Activated B cell treated with CpG ODN at 0.5 μM for 24 hours (primary cell): ENCODE data around the gene LCN9. TPM values are rescaled to one million over a fixed set of nuclear protein-coding genes. Genes with fewer than 3 reads are reported as not detected.

Experiments
- ATAC-seq: fragments of 200-7000 bp; cut with Tn5 transposase; one replicate; pipeline ENCODE4 v1.10.0; 2021; ENCODE audit warnings: low read depth, mild to moderate bottlenecking, moderate library complexity
- CTCF ChIA-PET: fragments of 350-600 bp; sonication (Branson Sonifier 250); formaldehyde crosslinking; loops from one replicate; lab custom pipeline; 2021; ENCODE audit warnings: antibody characterized with exemption; lab: Charles Lee
- POLR2A ChIA-PET: fragments of 350-600 bp; sonication (Branson Sonifier 250); formaldehyde crosslinking; loops from one replicate; lab custom pipeline; 2021; ENCODE audit warnings: antibody characterized with exemption; lab: Charles Lee
- DNase-seq: peaks from one replicate; pipeline ENCODE4 v3.0.0; 2022
- H3K27ac Mint-ChIP-seq: one replicate; pipeline ENCODE4 v1.8.0; 2020; ENCODE audit warnings: mixed read lengths
- H3K27me3 Mint-ChIP-seq: one replicate; pipeline ENCODE4 v1.8.0; 2021; ENCODE audit warnings: mixed read lengths
- H3K36me3 Mint-ChIP-seq: one replicate; pipeline ENCODE4 v1.8.0; 2021; ENCODE audit warnings: low read depth, mixed read lengths
- H3K4me1 Mint-ChIP-seq: one replicate; pipeline ENCODE4 v1.8.0; 2021; ENCODE audit warnings: mixed read lengths
- H3K4me3 Mint-ChIP-seq: one replicate; pipeline ENCODE4 v1.8.0; 2020; ENCODE audit warnings: mild to moderate bottlenecking, mixed read lengths
- H3K9me3 Mint-ChIP-seq: one replicate; pipeline ENCODE4 v1.8.0; 2020; ENCODE audit warnings: mixed read lengths
- CTCF ChIP-seq: fragments of 200-600 bp; IDR thresholded peaks from one replicate; pipeline ENCODE4 v1.8.0; 2022; ENCODE audit warnings: antibody characterized with exemption, mild to moderate bottlenecking
- intact Hi-C: fragments of 100-400 bp; cut with micrococcal nuclease; formaldehyde crosslinking; loops from one replicate; pipeline ENCODE4 v1.15.1; 2024
- total RNA-seq: library from RNA; stranded (reverse); gene quantifications from 2 replicates; pipeline ENCODE4 v1.2.3, GENCODE V29; 2022

Gene LCN9
- total RNA-seq, 1 donor from 2014 or later, result not detected

GRCh38 chr9:135616619-135617537 lies 46.2 kb upstream of the LCN9 start:
- Mint-ChIP-seq H3K4me3 (no peak overlapping the region), H3K36me3 (no peaks in the 10 kb centered on the region), H3K9me3 (no peaks in the 10 kb centered on the region), H3K4me1 (no peaks in the 10 kb centered on the region), H3K27me3 (peaks cover 3% of the 10 kb centered on the region), H3K27ac (no peak overlapping the region)
- ChIA-PET CTCF (no interaction called here), POLR2A (no interaction called here)
- ATAC-seq (no peak), DNase-seq (no peak)
- no peak for TF ChIP-seq CTCF
- intact Hi-C loops, result no loop called here

GRCh38 chr9:135617538-135617900 lies 45.6 kb upstream of the LCN9 start:
- no peak for DNase-seq
- peaks cover 3% of the 10 kb centered on the region for H3K27me3 Mint-ChIP-seq
- no peaks in the 10 kb centered on the region for H3K4me1 Mint-ChIP-seq
- intact Hi-C loops, result no loop called here
- ChIA-PET POLR2A (no interaction called here), CTCF (no interaction called here)
- no peak for ATAC-seq
- H3K4me3 Mint-ChIP-seq, result no peak overlapping the region
- TF ChIP-seq CTCF, result no peak
- no peaks in the 10 kb centered on the region for H3K9me3 Mint-ChIP-seq
- no peaks in the 10 kb centered on the region for H3K36me3 Mint-ChIP-seq
- H3K27ac Mint-ChIP-seq, result no peak overlapping the region

GRCh38 chr9:135617991-135618411 lies 45.1 kb upstream of the LCN9 start:
- Mint-ChIP-seq H3K27me3 (peaks cover 3% of the 10 kb centered on the region), H3K9me3 (no peaks in the 10 kb centered on the region), H3K27ac (no peak overlapping the region), H3K4me3 (no peak overlapping the region), H3K36me3 (no peaks in the 10 kb centered on the region), H3K4me1 (no peaks in the 10 kb centered on the region)
- intact Hi-C loops, result no loop called here
- no peak for DNase-seq
- no peak for ATAC-seq
- ChIA-PET POLR2A (no interaction called here), CTCF (no interaction called here)
- no peak for TF ChIP-seq CTCF

GRCh38 chr9:135618866-135619598 lies 44.1 kb upstream of the LCN9 start:
- Mint-ChIP-seq H3K27ac (no peak overlapping the region), H3K4me1 (no peaks in the 10 kb centered on the region), H3K9me3 (no peaks in the 10 kb centered on the region), H3K36me3 (no peaks in the 10 kb centered on the region), H3K4me3 (no peak overlapping the region), H3K27me3 (peaks cover 3% of the 10 kb centered on the region)
- POLR2A ChIA-PET, result no interaction called here
- no peak for ATAC-seq
- CTCF ChIA-PET, result no interaction called here
- no peak for DNase-seq
- intact Hi-C loops, result no loop called here
- no peak for TF ChIP-seq CTCF

- intact Hi-C loops, result no loop called here
- CTCF ChIA-PET, result no interaction called here
- Mint-ChIP-seq H3K27me3 (peaks cover 6% of the 10 kb centered on the region), H3K27ac (no peak overlapping the region), H3K4me3 (no peak overlapping the region), H3K36me3 (no peaks in the 10 kb centered on the region), H3K9me3 (no peaks in the 10 kb centered on the region), H3K4me1 (no peaks in the 10 kb centered on the region)
- DNase-seq (no peak), ATAC-seq (no peak)
- no peak for TF ChIP-seq CTCF
- POLR2A ChIA-PET, result no interaction called here
These were observed 43.6 kb upstream of the LCN9 start for GRCh38 chr9:135619599-135619886.
